ENCODE measurements around the gene FDX2.
"Not testable (repeated sequence)": the region's sequence is repeated elsewhere in the genome, so short reads cannot be mapped to it uniquely, and the experiment has no call there.

The FDX2 gene

DNA sequence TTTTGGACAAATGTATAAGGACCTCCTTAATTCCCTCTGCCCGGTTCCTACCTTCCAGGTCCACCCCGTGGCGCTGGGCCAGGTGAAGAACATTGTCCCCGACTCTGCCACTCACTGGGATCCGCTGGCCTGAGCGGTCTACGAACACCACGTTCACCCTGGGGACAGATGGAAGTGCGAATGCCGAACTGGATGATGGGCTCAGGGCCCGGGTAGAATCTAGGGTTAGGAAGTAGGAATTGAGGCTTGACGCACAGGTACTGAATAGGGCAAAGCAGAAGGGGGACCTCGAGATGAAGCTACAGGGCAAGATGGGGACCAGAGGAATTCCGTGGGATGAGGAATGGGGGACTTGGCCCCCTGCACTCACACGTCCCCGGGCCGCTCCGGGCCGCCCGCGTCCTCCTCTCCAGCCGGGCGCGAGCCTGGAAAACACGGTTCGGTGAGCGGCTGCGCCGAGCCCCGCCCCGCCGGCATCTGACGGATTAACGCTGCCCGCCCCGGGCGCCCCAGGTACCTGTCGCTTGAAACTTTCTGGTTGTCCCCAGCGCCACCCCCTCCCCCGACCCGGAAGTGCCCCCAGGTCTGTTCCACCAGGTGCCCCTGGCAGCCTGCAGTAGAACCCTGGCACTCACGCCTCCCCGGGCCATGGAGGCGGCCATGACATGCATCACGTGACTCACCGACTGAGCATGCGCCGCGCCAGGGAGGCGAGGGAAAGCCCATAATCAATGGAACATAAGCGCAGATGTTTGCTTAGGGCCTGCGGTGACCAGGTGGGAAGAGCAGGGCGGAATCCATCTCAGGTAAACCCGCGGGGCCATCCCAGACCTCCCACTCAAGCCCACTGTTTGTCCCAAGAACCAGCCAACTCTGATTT is at the start of gene FDX2:
TSS of gene FDX2 (minus strand) at position 681 of the 880 bp plus-strand sequence. CDS start at position 662, 19 bp downstream.
- DNase-seq, result peak; percentile 79

GRCh38 chr19:10365518-10365917 is 49.7 kb upstream of the FDX2 start:
- DNase-seq, result no peak

GRCh38 chr19:10364644-10365043 is 48.8 kb upstream of the FDX2 start:
- DNase-seq, result no peak

DNA sequence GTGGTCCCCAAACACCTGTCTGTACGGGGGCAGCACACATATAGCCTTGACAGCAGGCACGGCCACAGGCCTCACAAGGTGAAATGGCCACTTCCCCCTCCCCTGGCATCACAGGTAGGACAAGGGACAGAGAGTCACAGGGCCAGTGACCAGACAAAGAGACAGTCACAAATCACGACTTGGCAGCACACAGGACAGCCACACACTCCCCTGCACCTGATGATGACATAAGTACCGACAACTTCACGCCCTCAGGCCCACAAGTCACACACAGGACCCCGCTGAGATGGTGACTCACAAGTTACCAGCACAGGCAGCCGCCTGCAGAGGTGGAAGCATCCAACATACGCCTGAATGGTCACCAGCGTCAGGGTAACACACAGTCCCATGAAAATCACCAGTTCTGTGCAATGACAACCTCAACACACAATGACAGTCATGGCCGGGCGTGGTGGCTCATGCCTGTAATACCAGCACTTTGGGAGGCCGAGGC is 48.0 kb upstream of the FDX2 start:
- DNase-seq, result no peak

GRCh38 chr19:10362259-10362658 is 46.4 kb upstream of the FDX2 start:
- DNase-seq, result no peak

DNA sequence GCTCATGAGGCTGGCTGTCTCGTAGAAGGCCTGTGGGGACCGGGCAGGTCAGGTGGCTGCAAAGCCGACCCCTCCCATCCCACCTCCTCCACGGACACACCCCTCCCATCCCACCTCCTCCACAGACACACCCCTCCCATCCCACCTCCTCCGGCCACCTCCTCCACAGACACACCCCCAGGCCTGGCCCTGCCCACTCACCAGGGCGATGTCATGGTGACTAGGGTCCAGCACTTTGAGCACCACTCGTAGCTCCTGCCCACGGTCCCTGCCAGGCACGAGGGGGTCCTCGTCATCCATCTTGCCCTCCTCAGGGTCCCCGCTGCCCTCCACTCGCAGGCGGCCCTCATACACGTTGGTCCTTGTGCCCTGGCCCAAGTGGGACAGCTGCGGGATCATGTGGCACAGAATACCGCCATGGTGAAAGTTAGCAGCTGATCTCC is 45.8 kb upstream of the FDX2 start:
- no peak for DNase-seq

DNA sequence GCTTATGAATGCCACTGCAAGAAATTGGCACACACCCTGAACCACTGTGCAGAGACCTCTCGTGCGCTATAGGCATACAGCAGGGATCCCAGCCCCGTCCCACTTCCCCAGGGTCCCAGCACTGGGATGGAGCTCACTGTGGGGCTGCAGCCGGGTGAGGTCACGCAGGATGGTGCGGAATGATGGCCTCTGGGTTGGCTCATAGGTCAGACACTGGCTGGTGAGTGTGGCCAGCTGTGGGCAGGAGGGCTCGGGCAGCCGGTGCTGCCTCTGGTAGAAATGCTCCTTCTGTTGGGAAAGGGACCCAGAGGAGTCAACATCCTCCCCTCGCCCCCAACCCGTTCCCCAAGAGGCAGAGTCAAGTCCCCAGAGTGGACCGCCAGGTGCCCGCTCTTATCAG is 40.6 kb upstream of the FDX2 start:
- no peak for DNase-seq

- no peak for DNase-seq
Measured at GRCh38 chr19:10353793-10354391, 38.1 kb upstream of the FDX2 start.

DNA sequence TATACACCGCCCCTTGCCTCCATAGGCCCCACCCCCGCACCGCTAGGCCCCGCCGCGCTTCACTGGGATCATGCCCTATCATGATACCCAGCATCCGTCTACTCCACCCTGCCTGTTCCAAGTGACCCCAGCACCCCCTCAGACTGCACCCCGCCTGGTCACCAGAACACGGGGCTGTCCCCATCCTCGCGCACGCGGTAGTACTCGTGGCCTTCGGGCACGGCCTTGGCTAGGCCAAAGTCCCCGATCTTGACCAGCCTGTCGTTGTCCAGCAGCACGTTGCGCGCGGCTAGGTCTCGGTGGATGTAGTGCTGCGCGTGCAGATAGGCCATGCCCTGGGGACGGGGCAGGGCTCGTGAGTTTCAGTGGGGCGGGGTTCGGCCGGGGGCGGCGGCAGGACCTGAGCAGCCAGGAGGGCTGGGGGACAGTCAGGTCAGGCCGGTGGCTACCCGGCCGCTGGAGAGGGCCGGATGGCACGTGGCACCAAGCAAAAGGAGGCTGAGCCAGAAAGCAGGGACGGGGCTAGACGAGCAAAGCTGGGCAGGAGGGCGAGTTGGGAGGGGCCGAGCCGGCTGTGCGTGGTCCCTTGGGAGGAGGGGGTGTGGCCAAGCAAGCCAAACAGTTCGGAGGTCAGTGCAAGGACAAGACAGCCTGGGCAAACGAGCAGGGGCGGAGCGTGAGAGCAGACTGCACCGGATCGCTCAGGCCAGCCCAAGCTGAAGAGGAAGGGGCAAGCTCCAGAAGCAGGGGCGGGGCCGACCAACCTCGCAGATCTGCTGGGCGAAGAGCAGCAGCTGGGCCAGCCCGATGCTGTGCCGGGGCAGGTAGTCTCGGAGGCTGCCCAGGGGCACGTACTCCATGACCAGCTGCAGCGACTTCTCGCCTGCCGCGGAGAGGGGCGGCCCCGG is 37.2 kb upstream of the FDX2 start:
- no peak for DNase-seq

GRCh38 chr19:10346509-10346908 is 30.7 kb upstream of the FDX2 start:
- no peak for DNase-seq

DNA sequence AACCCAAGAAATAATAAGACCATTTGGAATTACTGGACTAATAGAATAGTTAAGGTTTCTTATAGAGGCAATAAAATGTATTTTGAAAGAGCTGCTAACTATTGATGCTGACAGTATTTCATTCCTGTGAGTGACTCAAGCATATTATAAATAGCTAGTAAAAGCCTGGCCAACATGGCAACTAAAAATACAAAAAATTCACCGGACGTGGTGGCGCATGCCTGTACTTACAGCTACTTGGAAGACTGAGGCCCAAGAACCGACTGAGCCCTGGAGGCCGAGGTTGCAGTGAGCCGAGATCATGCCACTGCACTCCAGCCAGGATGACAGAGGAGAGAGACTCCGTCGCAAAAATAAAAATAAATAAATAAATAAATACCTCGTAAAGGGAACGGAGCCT is 29.0 kb upstream of the FDX2 start:
- no peak for DNase-seq

- no peak for DNase-seq
Measured at GRCh38 chr19:10343495-10343894, 27.7 kb upstream of the FDX2 start.

- no peak for DNase-seq
Measured at GRCh38 chr19:10339977-10340376, 24.2 kb upstream of the FDX2 start.

DNA sequence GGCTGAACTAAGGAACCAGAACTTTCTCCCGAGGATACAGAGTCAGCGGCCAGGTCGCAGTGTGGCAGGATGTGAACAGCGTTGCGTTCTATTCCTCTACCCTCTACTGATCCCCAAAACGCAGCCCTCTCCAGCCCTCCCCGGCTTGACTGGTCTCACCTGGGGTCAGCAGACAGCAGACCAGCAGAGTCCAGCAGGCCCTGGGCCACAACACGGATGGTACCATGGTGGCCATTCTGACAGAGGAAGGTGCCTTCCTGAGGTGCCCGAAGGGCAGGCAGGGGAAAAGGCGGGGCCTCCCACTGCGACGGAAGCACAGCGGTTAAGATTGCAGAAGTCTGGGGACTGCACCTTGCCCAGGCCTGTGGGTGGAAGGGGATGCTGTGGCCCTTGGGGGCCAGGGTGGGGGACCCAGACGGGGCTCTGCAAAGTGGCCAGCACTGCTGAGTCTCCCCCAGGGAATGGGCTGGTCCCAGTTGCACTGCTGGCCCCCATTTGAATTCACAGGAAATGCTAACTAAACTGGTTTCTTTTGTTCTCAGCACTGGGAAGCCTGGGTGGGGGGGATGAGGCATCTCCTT is 23.7 kb upstream of the FDX2 start, which contains the start of gene ICAM3:
TSS of gene ICAM3 (minus strand) at position 245 of the 581 bp plus-strand sequence. CDS start at position 235, 10 bp downstream.
- peak; percentile 57 for DNase-seq

DNA sequence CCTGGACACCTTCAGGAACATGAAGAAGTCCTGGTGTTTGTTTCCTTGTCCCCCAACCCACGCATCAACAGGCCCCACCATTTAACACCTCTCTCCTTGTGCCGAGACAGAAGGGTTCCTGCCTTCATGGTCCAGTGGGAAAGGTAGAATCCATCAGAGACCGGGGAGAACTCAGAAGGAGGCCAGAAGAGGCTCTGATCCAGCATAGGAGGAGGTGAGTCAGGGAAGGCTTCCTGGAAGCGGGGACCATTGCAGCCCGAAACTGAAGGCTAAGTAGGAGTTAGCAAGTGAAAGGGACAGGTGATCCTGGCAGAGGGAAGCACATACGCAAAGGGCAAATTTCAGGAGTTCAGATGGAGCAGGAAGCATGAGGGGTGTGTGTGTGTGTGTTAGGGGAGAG is 23.1 kb upstream of the FDX2 start:
- DNase-seq, result no peak

DNA sequence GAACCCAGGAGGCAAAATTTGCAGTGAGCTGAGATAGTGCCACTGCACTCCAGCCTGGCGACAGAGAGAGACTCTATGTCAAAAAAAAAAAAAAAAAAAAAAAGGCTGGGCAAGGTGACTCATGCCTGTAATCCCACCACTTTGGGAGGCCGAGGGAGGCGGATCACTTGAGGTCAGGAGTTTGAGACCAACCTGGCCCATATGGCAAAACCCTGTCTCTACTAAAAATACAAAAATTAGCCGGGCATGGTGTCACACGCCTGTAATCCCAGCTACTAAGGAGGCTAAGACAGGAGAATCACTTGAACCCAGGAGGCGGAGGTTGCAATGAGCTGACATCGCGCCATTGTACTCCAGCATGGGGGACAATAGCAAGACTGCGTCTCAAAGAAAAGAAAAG is 20.9 kb upstream of the FDX2 start:
- DNase-seq, result not testable (repeated sequence)

DNA sequence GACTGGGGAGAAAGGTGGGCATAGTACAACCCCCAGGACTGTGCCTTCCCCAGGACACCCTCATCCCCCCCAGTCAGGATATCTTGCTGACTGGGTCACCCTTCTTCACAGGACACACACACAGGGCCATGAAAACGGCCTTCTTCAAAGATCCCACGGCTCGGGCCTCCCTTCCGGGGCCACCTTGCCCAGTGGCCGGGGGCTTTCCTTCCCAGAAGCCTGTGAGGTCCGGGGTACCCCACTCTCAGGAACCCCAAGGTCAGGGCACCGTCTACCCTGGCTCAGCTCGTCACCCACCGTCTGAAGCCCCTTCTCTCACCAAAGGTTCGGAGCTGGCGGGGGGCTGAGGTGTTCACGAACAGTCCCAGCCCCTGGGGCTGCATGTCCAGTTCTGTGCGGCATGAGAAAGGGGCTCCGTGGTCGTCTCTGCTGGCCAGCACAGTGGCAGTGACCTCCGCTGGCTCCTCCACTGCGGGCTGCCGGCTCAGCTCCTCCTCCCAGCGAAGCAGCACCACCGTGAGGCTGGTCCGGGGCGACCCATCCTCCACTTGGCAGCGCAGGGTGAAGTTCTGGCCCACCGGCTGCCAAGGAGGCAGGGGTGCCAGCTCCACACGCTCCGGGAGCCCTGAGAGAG is 19.7 kb upstream of the FDX2 start:
- DNase-seq, result no peak

- no peak for DNase-seq
Measured at GRCh38 chr19:10334588-10335351, 19.0 kb upstream of the FDX2 start.

- no peak for DNase-seq
Measured at GRCh38 chr19:10333758-10334587, 18.2 kb upstream of the FDX2 start.

Data from activated effector memory CD4-positive, alpha-beta T cell treated with Interleukin-2 at 50 U/mL for 16 hours (primary cell).